ENCODE results near the gene SCAF8. TPM values are rescaled to one million over a fixed set of nuclear protein-coding genes. Genes with fewer than 3 reads are reported as not detected.

Gene SCAF8
- total and polyA plus RNA-seq, 9 of the 15 experiments (the other 6 are each of a cell fraction or from before 2014, with no cell fraction given): 10.5 to 46.6 (median 23.2) TPM

DNA sequence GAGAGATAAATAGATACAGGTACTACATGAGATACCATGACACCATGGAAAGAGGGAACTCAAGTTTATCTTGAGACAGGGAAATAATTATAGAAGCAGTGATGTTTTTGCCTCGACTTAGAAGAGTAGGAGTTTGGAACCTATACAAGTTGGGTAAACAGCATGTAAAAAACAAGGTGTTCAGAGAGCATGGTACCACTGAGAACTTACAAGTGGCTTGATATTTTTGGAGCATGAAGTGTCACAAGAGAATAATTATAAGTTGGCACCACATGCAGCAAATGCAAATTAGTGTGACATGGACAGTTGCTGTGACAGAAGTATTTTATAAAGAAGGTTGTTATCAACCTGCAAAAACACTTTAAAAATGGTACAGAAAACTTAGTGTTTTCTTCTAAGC is 47.1 kb upstream of the SCAF8 start:
- 0% methylated on average over 1 of the region's 1 CpG for WGBS (ENCODE audit: insufficient coverage, low coverage, missing lambda C conversion rate)
- Histone ChIP-seq H3K9me3 (replicated peaks; ENCODE audit: control insufficient read depth, insufficient read depth, low read depth, low read length) (no peaks in the 10 kb centered on the region), H3K27ac (ENCODE audit: extremely low read depth, low read depth, low read length) (no peak overlapping the region), H3K4me2 (ENCODE audit: insufficient read depth, low read length) (no peak overlapping the region), H3K9me1 (ENCODE audit: control insufficient read depth, insufficient read depth, low read length) (no peaks in the 10 kb centered on the region), H3K27me3 (ENCODE audit: control insufficient read depth in 2 of 2, insufficient read depth in 2 of 2, low read length in 2 of 2) (no peaks in the 10 kb centered on the region), H4K20me1 (replicated peaks; ENCODE audit: control insufficient read depth, insufficient read depth, low read length) (no peaks in the 10 kb centered on the region), H3K4me3 (no peak overlapping the region), H3K36me3 (ENCODE audit: control insufficient read depth, insufficient read depth, low read length) (no peaks in the 10 kb centered on the region), H3K4me1 (replicated peaks in 1 of 2; ENCODE audit: control insufficient read depth in 2 of 2, insufficient read depth in 2 of 2, low read length in 2 of 2) (no peaks in the 10 kb centered on the region), H2AFZ (ENCODE audit: low read depth, low read length) (no peak overlapping the region), H3K79me2 (ENCODE audit: control insufficient read depth, insufficient read depth, low read length) (no peaks in the 10 kb centered on the region), H3K9ac (ENCODE audit: insufficient read depth in 1 of 2, low read depth in 2 of 2, low read length in 2 of 2) (no peak overlapping the region)
- ChIA-PET POLR2A (no interaction called here), CTCF (ENCODE audit: low intra/inter-chr PET ratio) (interaction anchor here (0.9 kb wide), 1 partner anchor 11 kb away, joined by 3 read pairs; no protein-coding TSS in a partner anchor)
- FAIRE-seq: no peak
- BruUV-seq (replicated peaks): no TSS peak
- DNase-seq (ENCODE audit: extremely low read depth in 1 of 4, low spot score in 3 of 4): no peak
- TF ChIP-seq, protein P1, sequence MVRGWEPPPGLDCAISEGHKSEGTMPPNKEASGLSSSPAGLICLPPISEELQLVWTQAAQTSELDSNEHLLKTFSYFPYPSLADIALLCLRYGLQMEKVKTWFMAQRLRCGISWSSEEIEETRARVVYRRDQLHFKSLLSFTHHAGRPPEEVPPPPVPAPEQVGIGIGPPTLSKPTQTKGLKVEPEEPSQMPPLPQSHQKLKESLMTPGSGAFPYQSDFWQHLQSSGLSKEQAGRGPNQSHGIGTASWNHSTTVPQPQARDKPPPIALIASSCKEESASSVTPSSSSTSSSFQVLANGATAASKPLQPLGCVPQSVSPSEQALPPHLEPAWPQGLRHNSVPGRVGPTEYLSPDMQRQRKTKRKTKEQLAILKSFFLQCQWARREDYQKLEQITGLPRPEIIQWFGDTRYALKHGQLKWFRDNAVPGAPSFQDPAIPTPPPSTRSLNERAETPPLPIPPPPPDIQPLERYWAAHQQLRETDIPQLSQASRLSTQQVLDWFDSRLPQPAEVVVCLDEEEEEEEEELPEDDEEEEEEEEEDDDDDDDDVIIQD (CRISPR knock-in tag; IDR thresholded peaks at IDR 0.05): no peak
- TF ChIP-seq POLR2A (conservative IDR thresholded peaks at IDR 0.05): no peak
- in situ Hi-C loops (cut with MboI) (no loop called here), intact Hi-C loops (cut with micrococcal nuclease) (no loop called here)
- no peak for ATAC-seq

DNA sequence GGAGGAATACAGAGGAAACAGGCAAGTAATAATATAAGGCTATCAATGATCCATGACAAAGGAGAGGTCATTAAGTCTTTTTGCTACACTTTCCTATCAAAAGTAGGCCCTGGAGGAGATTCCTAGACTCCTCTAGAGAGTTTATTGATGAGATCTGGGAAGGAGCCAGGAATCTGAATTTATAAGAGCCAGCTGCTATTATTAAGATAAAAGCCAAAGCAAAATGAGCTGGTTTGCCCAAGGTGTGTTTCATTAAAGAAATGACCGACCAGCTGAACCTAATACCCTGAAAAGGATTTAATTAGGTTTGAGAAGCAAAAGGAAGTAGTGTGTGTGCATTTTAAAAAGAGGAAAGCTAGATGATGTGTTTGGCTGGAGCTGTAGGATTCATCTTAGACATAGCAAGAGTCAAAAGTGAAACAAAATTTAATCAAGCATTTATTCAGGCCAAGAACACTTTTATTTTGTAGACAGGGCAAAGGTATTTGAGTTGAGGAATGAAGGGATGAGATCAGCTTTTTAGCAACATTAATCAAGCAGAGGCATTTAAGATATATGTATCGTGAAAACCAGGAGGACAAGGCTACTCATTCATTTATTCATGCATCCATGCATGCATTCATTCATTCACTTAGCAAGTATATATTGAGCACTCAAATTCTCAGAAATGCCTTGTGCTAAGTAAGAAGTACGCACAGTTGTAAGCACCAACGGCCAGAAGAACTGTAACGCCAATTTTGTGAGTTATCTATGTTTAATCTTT is 43.5 kb upstream of the SCAF8 start:
- H3K9me3 ChIP-seq (replicated peaks; ENCODE audit: control insufficient read depth, insufficient read depth, low read depth, low read length): no peaks in the 10 kb centered on the region
- H3K27ac ChIP-seq (ENCODE audit: extremely low read depth, low read depth, low read length): no peak overlapping the region
- no peaks in the 10 kb centered on the region for H3K79me2 ChIP-seq (ENCODE audit: control insufficient read depth, insufficient read depth, low read length)
- H3K9me1 ChIP-seq (ENCODE audit: control insufficient read depth, insufficient read depth, low read length): no peaks in the 10 kb centered on the region
- DNase-seq (ENCODE audit: extremely low read depth in 1 of 4, low spot score in 3 of 4) (no peak), ATAC-seq (no peak), FAIRE-seq (no peak)
- H3K4me1 ChIP-seq (replicated peaks in 1 of 2; ENCODE audit: control insufficient read depth in 2 of 2, insufficient read depth in 2 of 2, low read length in 2 of 2): no peaks in the 10 kb centered on the region
- H3K36me3 ChIP-seq (ENCODE audit: control insufficient read depth, insufficient read depth, low read length): no peaks in the 10 kb centered on the region
- in situ Hi-C loops (cut with MboI): no loop called here
- no peak overlapping the region for H2AFZ ChIP-seq (ENCODE audit: low read depth, low read length)
- no TSS peak for BruUV-seq (replicated peaks)
- ChIA-PET CTCF (ENCODE audit: low intra/inter-chr PET ratio) (no interaction called here), POLR2A (interaction anchor here (1.1 to 1.2 kb wide), 2 partner anchors 14 to 20 kb away, joined by 3 read pairs; no protein-coding TSS in a partner anchor)
- no peak overlapping the region for H3K4me3 ChIP-seq
- no peaks in the 10 kb centered on the region for H3K27me3 ChIP-seq (ENCODE audit: control insufficient read depth in 2 of 2, insufficient read depth in 2 of 2, low read length in 2 of 2)
- no peak overlapping the region for H3K9ac ChIP-seq (ENCODE audit: insufficient read depth in 1 of 2, low read depth in 2 of 2, low read length in 2 of 2)
- 22% methylated on average over 5 of the region's 5 CpGs for WGBS (ENCODE audit: insufficient coverage, low coverage, missing lambda C conversion rate)
- no peak overlapping the region for H3K4me2 ChIP-seq (ENCODE audit: insufficient read depth, low read length)
- H4K20me1 ChIP-seq (replicated peaks; ENCODE audit: control insufficient read depth, insufficient read depth, low read length): no peaks in the 10 kb centered on the region
- intact Hi-C loops (cut with micrococcal nuclease): no loop called here
- TF ChIP-seq, protein P2, sequence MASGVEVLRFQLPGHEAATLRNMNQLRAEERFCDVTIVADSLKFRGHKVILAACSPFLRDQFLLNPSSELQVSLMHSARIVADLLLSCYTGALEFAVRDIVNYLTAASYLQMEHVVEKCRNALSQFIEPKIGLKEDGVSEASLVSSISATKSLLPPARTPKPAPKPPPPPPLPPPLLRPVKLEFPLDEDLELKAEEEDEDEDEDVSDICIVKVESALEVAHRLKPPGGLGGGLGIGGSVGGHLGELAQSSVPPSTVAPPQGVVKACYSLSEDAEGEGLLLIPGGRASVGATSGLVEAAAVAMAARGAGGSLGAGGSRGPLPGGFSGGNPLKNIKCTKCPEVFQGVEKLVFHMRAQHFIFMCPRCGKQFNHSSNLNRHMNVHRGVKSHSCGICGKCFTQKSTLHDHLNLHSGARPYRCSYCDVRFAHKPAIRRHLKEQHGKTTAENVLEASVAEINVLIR (CRISPR knock-in tag; IDR thresholded peaks at IDR 0.05): no peak
- TF ChIP-seq ZNF24 (IDR thresholded peaks at IDR 0.05): peak; percentile 77

Measured in K562 (cell line).